Spleen (tissue), 7 donors: Measurements from ENCODE around the gene IL17REL.

Source experiments
- CTCF ChIP-seq, 11 experiments: fragments of 200-600 bp in 7 of 11; fragments of 450-650 bp in 4 of 11; sonication (generic) in 4 of 11; IDR thresholded peaks in 8 of 11; conservative IDR thresholded peaks in 3 of 11; 1 replicate in 7 of 11; 2 replicates in 4 of 11; pipeline versions ENCODE4 v1.4.0 to v1.8.0; 2016 to 2021; ENCODE audit warnings: antibody characterized with exemption in 11 of 11, inconsistent platforms in 4 of 11, mild to moderate bottlenecking in 1 of 11
- POLR2A ChIP-seq, 3 donors: fragments of 450-650 bp; IDR thresholded peaks; one replicate each; pipeline ENCODE4 v1.5.1; 2017; ENCODE audit warnings: antibody characterized with exemption in 3 of 3, mild to moderate bottlenecking in 1 of 3
- donor health status: DM: no; HTN: no; CAD: no; lungs with moderate emphysema.
- donor health status: DM: no; HTN: no; CAD: no.
- donor health status: DM: no; HTN: no; CAD: no.

- TF ChIP-seq POLR2A (IDR thresholded peaks at IDR 0.05) (no peak), CTCF (IDR thresholded peaks at IDR 0.05 in 8 of 11, conservative IDR thresholded peaks at IDR 0.05 in 3 of 11) (no peak)
These were observed 23.6 kb upstream of the IL17REL start for GRCh38 chr22:50035976-50036724.
